HEK293 (cell line): ENCODE data around the gene ELL.

Experiments
- CTCF ChIA-PET: fragments of 350-600 bp; formaldehyde crosslinking; extraction: SDS; loops from one replicate; lab custom pipeline; 2021; ENCODE audit warnings: antibody characterized with exemption; lab: Yijun Ruan, JAX
- POLR2A ChIA-PET: fragments of 300-600 bp; formaldehyde crosslinking; extraction: SDS; loops from one replicate; lab custom pipeline; 2020; ENCODE audit warnings: antibody characterized with exemption, inconsistent platforms; lab: Yijun Ruan, JAX
- H3K27ac ChIP-seq: fragments of 200-500 bp; sonication (Bioruptor generic); 2 replicates; pipeline ENCODE4 v1.5.1; 2014; ENCODE audit warnings: low read depth, low read length, control low read depth, inconsistent platforms; ENCODE audit errors: extremely low read depth
- H3K36me3 ChIP-seq, 2 experiments: fragments of 200-500 bp in 1 of 2; sonication (Bioruptor generic) in 1 of 2; 1 replicate in 1 of 2; 2 replicates in 1 of 2; pipeline ENCODE4 v1.5.1; 2014 to 2017; ENCODE audit warnings: inconsistent platforms in 2 of 2, low read length in 2 of 2; ENCODE audit not compliant: control insufficient read depth in 2 of 2, insufficient read depth in 1 of 2
- H3K4me1 ChIP-seq: fragments of 200-500 bp; sonication (Bioruptor generic); 2 replicates; pipeline ENCODE4 v1.5.1; 2014; ENCODE audit warnings: mild to moderate bottlenecking, low read length, inconsistent platforms; ENCODE audit not compliant: control insufficient read depth, insufficient read depth
- H3K4me3 ChIP-seq: 2 replicates; pipeline ENCODE4 v1.5.1; 2011; ENCODE audit warnings: low read depth, mild to moderate bottlenecking, control low read depth, low read length, moderate library complexity
- H3K9me3 ChIP-seq: fragments of 200-500 bp; sonication (Bioruptor generic); 2 replicates; pipeline ENCODE4 v1.5.1; 2014; ENCODE audit warnings: low read depth, low read length, inconsistent platforms; ENCODE audit not compliant: control insufficient read depth, insufficient read depth
- AEBP2 ChIP-seq: fragments of 450-650 bp; formaldehyde crosslinking; IDR thresholded peaks from 2 replicates; pipeline ENCODE4 v1.5.1; 2016; ENCODE audit warnings: missing biosample characterization, missing genetic modification characterization, borderline replicate concordance
- GLIS2 ChIP-seq: fragments of 450-650 bp; formaldehyde crosslinking; IDR thresholded peaks from 2 replicates; pipeline ENCODE4 v1.5.1; 2016; ENCODE audit warnings: missing biosample characterization, missing genetic modification characterization
- SP3 ChIP-seq: fragments of 450-650 bp; formaldehyde crosslinking; IDR thresholded peaks from 2 replicates; pipeline ENCODE4 v1.5.1; 2016; ENCODE audit warnings: missing biosample characterization, missing genetic modification characterization
- ZNF155 ChIP-seq: fragments of 450-650 bp; formaldehyde crosslinking; IDR thresholded peaks from 2 replicates; pipeline ENCODE4 v1.5.1; 2016; ENCODE audit warnings: missing biosample characterization, missing genetic modification characterization
- ZNF221 ChIP-seq: fragments of 450-650 bp; formaldehyde crosslinking; IDR thresholded peaks from 2 replicates; pipeline ENCODE4 v1.5.1; 2017; ENCODE audit warnings: missing biosample characterization, missing genetic modification characterization, borderline replicate concordance
- ZNF24 ChIP-seq: fragments of 450-650 bp; formaldehyde crosslinking; IDR thresholded peaks from 2 replicates; pipeline ENCODE4 v1.5.1; 2016; ENCODE audit warnings: missing biosample characterization, missing genetic modification characterization
- ZNF561 ChIP-seq: fragments of 450-650 bp; IDR thresholded peaks from 2 replicates; pipeline ENCODE4 v1.5.1; 2018; ENCODE audit warnings: missing biosample characterization, missing genetic modification characterization, borderline replicate concordance
- ZNF623 ChIP-seq: fragments of 450-650 bp; formaldehyde crosslinking; IDR thresholded peaks from 2 replicates; pipeline ENCODE4 v1.5.1; 2016; ENCODE audit warnings: missing biosample characterization, missing genetic modification characterization
- ZNF664 ChIP-seq: fragments of 450-650 bp; formaldehyde crosslinking; IDR thresholded peaks from 2 replicates; pipeline ENCODE4 v1.5.1; 2016; ENCODE audit warnings: missing biosample characterization, missing genetic modification characterization
- ZNF776 ChIP-seq: fragments of 450-650 bp; formaldehyde crosslinking; IDR thresholded peaks from 2 replicates; pipeline ENCODE4 v1.5.0; 2017; ENCODE audit warnings: missing biosample characterization, missing genetic modification characterization, borderline replicate concordance
- ZNF785 ChIP-seq: fragments of 450-650 bp; formaldehyde crosslinking; IDR thresholded peaks from 2 replicates; pipeline ENCODE4 v1.5.1; 2016; ENCODE audit warnings: missing biosample characterization, missing genetic modification characterization
- ZNF830 ChIP-seq: fragments of 450-650 bp; IDR thresholded peaks from 2 replicates; pipeline ENCODE4 v1.5.0; 2018; ENCODE audit warnings: missing biosample characterization, missing genetic modification characterization, low read depth, mild to moderate bottlenecking, moderate library complexity
- TF ChIP-seq, protein P1 (sequence below): fragments of 450-650 bp; formaldehyde crosslinking; IDR thresholded peaks from 2 replicates; pipeline ENCODE4 v1.5.1; 2016; ENCODE audit warnings: missing biosample characterization, missing genetic modification characterization
- TF ChIP-seq, protein P2 (sequence below): fragments of 450-650 bp; formaldehyde crosslinking; IDR thresholded peaks from 2 replicates; pipeline ENCODE4 v1.5.1; 2016; ENCODE audit warnings: missing biosample characterization, missing genetic modification characterization, borderline replicate concordance
- TF ChIP-seq, protein P3 (sequence below): fragments of 450-650 bp; formaldehyde crosslinking; IDR thresholded peaks from 2 replicates; pipeline ENCODE4 v1.5.1; 2016; ENCODE audit warnings: missing biosample characterization, missing genetic modification characterization

Gene ELL

GRCh38 chr19:18537431-18537830 lies 15.6 kb upstream of the ELL start:
- CTCF ChIA-PET: interaction anchor here (0.7 kb wide), 1 partner anchor 11 kb away, joined by 4 read pairs; no protein-coding TSS in a partner anchor
- Histone ChIP-seq H3K9me3 (no peaks in the 10 kb centered on the region), H3K27ac (no peak overlapping the region), H3K4me1 (no peaks in the 10 kb centered on the region), H3K4me3 (no peak overlapping the region), H3K36me3 (peaks cover 23 to 75% of the 10 kb centered on the region in 2 experiments)
- TF ChIP-seq ZNF785 (tag by site-specific recombination) (no peak), ZNF24 (no peak), AEBP2 (tag by site-specific recombination) (no peak), ZNF776 (tag by site-specific recombination) (no peak)
- POLR2A ChIA-PET: interaction anchor here (0.5 kb wide), 1 partner anchor 19 kb away, joined by 3 read pairs; no protein-coding TSS in a partner anchor

- TF ChIP-seq ZNF664 (tag by site-specific recombination) (peak; percentile 92), ZNF830 (tag by site-specific recombination) (no peak), ZNF623 (peak; percentile 57), ZNF561 (tag by site-specific recombination) (no peak)
- TF ChIP-seq, all 188 proteins: peak for 2
- Histone ChIP-seq H3K36me3 (peaks cover 23 to 79% of the 10 kb centered on the region in 2 experiments), H3K27ac (no peak overlapping the region), H3K9me3 (no peaks in the 10 kb centered on the region), H3K4me1 (no peaks in the 10 kb centered on the region), H3K4me3 (no peak overlapping the region)
- POLR2A ChIA-PET: no interaction called here
- CTCF ChIA-PET: interaction anchor here (0.7 kb wide), 1 partner anchor 12 kb away, joined by 4 read pairs; no protein-coding TSS in a partner anchor
Measured at GRCh38 chr19:18536475-18536874, 14.6 kb upstream of the ELL start.

DNA sequence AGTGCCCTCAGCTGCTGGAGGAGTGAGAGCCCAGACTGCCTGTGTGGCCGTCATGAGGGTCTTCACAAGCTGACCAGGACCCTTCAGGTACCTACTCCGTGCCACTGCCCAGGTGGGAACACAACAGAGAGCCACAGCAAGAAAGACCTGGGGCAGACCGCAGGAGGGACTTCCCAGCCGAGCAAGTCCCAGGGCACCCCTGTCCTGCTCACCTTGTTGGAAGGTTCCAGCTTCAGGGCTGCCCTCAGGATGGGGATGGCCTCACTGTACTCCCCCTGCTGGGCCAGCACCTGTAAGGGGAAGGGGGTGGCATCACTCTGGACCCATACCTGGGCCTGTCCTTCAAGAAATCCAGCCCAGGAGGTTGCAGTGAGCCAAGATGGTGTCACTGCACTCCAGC lies 11.2 kb upstream of the ELL start:
- H3K4me3 ChIP-seq: no peak overlapping the region
- POLR2A ChIA-PET: interaction anchor here (0.7 to 1.6 kb wide), 3 partner anchors 9 to 60 kb away, joined by 3 to 5 read pairs (median 4); no protein-coding TSS in a partner anchor

More for the DNA sequence above, 11.2 kb upstream of the ELL start:
- no peaks in the 10 kb centered on the region for H3K9me3 ChIP-seq
- CTCF ChIA-PET: no interaction called here
- no peak overlapping the region for H3K27ac ChIP-seq
- H3K36me3 ChIP-seq: peaks cover 14 to 53% of the 10 kb centered on the region in 2 experiments; a peak in 2 of 3 replicates
- H3K4me1 ChIP-seq: no peaks in the 10 kb centered on the region
- TF ChIP-seq, protein P1, sequence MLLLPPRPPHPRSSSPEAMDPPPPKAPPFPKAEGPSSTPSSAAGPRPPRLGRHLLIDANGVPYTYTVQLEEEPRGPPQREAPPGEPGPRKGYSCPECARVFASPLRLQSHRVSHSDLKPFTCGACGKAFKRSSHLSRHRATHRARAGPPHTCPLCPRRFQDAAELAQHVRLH (tag by site-specific recombination): no peak
- no peak for TF ChIP-seq ZNF155 (tag by site-specific recombination)
- TF ChIP-seq SP3 (tag by site-specific recombination): no peak
- TF ChIP-seq, protein P2, sequence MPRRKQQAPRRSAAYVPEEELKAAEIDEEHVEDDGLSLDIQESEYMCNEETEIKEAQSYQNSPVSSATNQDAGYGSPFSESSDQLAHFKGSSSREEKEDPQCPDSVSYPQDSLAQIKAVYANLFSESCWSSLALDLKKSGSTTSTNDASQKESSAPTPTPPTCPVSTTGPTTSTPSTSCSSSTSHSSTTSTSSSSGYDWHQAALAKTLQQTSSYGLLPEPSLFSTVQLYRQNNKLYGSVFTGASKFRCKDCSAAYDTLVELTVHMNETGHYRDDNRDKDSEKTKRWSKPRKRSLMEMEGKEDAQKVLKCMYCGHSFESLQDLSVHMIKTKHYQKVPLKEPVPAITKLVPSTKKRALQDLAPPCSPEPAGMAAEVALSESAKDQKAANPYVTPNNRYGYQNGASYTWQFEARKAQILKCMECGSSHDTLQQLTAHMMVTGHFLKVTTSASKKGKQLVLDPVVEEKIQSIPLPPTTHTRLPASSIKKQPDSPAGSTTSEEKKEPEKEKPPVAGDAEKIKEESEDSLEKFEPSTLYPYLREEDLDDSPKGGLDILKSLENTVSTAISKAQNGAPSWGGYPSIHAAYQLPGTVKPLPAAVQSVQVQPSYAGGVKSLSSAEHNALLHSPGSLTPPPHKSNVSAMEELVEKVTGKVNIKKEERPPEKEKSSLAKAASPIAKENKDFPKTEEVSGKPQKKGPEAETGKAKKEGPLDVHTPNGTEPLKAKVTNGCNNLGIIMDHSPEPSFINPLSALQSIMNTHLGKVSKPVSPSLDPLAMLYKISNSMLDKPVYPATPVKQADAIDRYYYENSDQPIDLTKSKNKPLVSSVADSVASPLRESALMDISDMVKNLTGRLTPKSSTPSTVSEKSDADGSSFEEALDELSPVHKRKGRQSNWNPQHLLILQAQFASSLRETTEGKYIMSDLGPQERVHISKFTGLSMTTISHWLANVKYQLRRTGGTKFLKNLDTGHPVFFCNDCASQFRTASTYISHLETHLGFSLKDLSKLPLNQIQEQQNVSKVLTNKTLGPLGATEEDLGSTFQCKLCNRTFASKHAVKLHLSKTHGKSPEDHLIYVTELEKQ (tag by site-specific recombination): no peak
- TF ChIP-seq ZNF561 (tag by site-specific recombination): no peak
- TF ChIP-seq, protein P3, sequence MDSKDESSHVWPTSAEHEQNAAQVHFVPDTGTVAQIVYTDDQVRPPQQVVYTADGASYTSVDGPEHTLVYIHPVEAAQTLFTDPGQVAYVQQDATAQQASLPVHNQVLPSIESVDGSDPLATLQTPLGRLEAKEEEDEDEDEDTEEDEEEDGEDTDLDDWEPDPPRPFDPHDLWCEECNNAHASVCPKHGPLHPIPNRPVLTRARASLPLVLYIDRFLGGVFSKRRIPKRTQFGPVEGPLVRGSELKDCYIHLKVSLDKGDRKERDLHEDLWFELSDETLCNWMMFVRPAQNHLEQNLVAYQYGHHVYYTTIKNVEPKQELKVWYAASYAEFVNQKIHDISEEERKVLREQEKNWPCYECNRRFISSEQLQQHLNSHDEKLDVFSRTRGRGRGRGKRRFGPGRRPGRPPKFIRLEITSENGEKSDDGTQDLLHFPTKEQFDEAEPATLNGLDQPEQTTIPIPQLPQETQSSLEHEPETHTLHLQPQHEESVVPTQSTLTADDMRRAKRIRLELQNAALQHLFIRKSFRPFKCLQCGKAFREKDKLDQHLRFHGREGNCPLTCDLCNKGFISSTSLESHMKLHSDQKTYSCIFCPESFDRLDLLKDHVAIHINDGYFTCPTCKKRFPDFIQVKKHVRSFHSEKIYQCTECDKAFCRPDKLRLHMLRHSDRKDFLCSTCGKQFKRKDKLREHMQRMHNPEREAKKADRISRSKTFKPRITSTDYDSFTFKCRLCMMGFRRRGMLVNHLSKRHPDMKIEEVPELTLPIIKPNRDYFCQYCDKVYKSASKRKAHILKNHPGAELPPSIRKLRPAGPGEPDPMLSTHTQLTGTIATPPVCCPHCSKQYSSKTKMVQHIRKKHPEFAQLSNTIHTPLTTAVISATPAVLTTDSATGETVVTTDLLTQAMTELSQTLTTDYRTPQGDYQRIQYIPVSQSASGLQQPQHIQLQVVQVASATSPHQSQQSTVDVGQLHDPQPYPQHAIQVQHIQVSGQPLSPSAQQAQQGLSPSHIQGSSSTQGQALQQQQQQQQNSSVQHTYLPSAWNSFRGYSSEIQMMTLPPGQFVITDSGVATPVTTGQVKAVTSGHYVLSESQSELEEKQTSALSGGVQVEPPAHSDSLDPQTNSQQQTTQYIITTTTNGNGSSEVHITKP (tag by site-specific recombination): peak; percentile 64
- no peak for TF ChIP-seq GLIS2
- no peak for TF ChIP-seq ZNF221 (tag by site-specific recombination)
- TF ChIP-seq, all 188 proteins: peak for 1
